SU-DHL-6 (cell line): Measurements from ENCODE around the gene EXOC4.

Source experiments
- H2AFZ ChIP-seq: fragments of 200-600 bp; sonication (generic); 2 replicates; pipeline ENCODE4 v1.6.1; 2014; ENCODE audit warnings: low read depth, mild to moderate bottlenecking, moderate library complexity, mixed read lengths, antibody characterized with exemption, low read length; ENCODE audit not compliant: severe bottlenecking
- H3F3A ChIP-seq: fragments of 200-600 bp; shearing (Covaris generic); 2 replicates; pipeline ENCODE4 v1.6.0; 2016; ENCODE audit warnings: antibody characterized with exemption, mild to moderate bottlenecking; ENCODE audit not compliant: insufficient read depth
- H3K27ac ChIP-seq: fragments of 200-600 bp; sonication (generic); 2 replicates; pipeline ENCODE4 v1.5.1; 2016; ENCODE audit warnings: low read depth, mild to moderate bottlenecking, low read length, moderate library complexity, mixed read lengths
- H3K27me3 ChIP-seq: fragments of 200-600 bp; sonication (generic), shearing (Covaris generic); 2 replicates; pipeline ENCODE4 v1.6.0; 2014; ENCODE audit warnings: mild to moderate bottlenecking, low read length
- H3K36me3 ChIP-seq: fragments of 200-600 bp; sonication (generic); 2 replicates; pipeline ENCODE4 v1.6.1; 2014; ENCODE audit warnings: mild to moderate bottlenecking, low read length, mixed read lengths
- H3K4me2 ChIP-seq: fragments of 300-600, 200-600 bp; shearing (Covaris generic), sonication (generic); 2 replicates; pipeline ENCODE4 v1.6.0; 2014; ENCODE audit warnings: low read length, low read depth, mild to moderate bottlenecking; ENCODE audit not compliant: poor library complexity, severe bottlenecking
- H3K4me3 ChIP-seq: fragments of 200-600 bp; sonication (generic); 2 replicates; pipeline ENCODE4 v1.5.1; 2014; ENCODE audit warnings: antibody characterized with exemption, low read length, mild to moderate bottlenecking, mixed read lengths; ENCODE audit not compliant: insufficient read depth, poor library complexity, severe bottlenecking
- H3K79me2 ChIP-seq: fragments of 200-600 bp; sonication (generic); 2 replicates; pipeline ENCODE4 v1.6.1; 2014; ENCODE audit warnings: mild to moderate bottlenecking, low read length, moderate library complexity; ENCODE audit not compliant: insufficient read depth
- H3K9ac ChIP-seq: fragments of 200-600 bp; sonication (generic); 2 replicates; pipeline ENCODE4 v1.7.0; 2014; ENCODE audit warnings: mild to moderate bottlenecking, low read length
- H3K9me2 ChIP-seq: fragments of 200-600 bp; sonication (generic); replicated peaks from 2 replicates; pipeline ENCODE4 v1.6.1; 2014; ENCODE audit warnings: low read length; ENCODE audit not compliant: insufficient read depth
- H3K9me3 ChIP-seq: fragments of 200-600 bp; sonication (generic); 2 replicates; pipeline ENCODE4 v1.6.1; 2014; ENCODE audit warnings: low read length, mixed read lengths; ENCODE audit not compliant: insufficient read depth
- H4K20me1 ChIP-seq: fragments of 200-600 bp; sonication (generic); 2 replicates; pipeline ENCODE4 v1.6.1; 2014; ENCODE audit warnings: low read depth, mild to moderate bottlenecking, antibody characterized with exemption, low read length, moderate library complexity, mixed read lengths
- CTCF ChIP-seq: fragments of 200-600 bp; sonication (generic); IDR thresholded peaks from one replicate; pipeline ENCODE4 v1.5.1; 2017; ENCODE audit warnings: antibody characterized with exemption, mild to moderate bottlenecking, low read length, moderate library complexity; ENCODE audit not compliant: insufficient read depth, poor library complexity, severe bottlenecking
- EZH2phosphoT487 ChIP-seq: fragments of 200-600 bp; sonication (generic), shearing (Covaris generic); conservative IDR thresholded peaks from 2 replicates; pipeline ENCODE4 v1.6.1; 2018; ENCODE audit warnings: mild to moderate bottlenecking, antibody characterized with exemption, low read length, moderate library complexity, mixed read lengths

Gene EXOC4

GRCh38 chr7:133303372-133303771 lies 50.5 kb downstream of the EXOC4 start:
- H3K27ac ChIP-seq = no peak overlapping the region
- H2AFZ ChIP-seq = no peak overlapping the region
- no peak for TF ChIP-seq EZH2phosphoT487
- no peak for TF ChIP-seq CTCF
- H3K27me3 ChIP-seq = no peaks in the 10 kb centered on the region
- peaks cover 7% of the 10 kb centered on the region for H3K36me3 ChIP-seq
- H3K9me2 ChIP-seq = no peaks in the 10 kb centered on the region
- no peak overlapping the region for H3K4me3 ChIP-seq
- H4K20me1 ChIP-seq = no peaks in the 10 kb centered on the region
- H3K79me2 ChIP-seq = no peaks in the 10 kb centered on the region
- no peaks in the 10 kb centered on the region for H3F3A ChIP-seq
- no peak overlapping the region for H3K9ac ChIP-seq
- H3K9me3 ChIP-seq = no peaks in the 10 kb centered on the region
- no peak overlapping the region for H3K4me2 ChIP-seq

GRCh38 chr7:133303931-133304330 lies 51.1 kb downstream of the EXOC4 start:
- Histone ChIP-seq H3K36me3 (peaks cover 7% of the 10 kb centered on the region), H3K9me2 (no peaks in the 10 kb centered on the region), H3K9me3 (no peaks in the 10 kb centered on the region), H2AFZ (no peak overlapping the region), H3K4me2 (no peak overlapping the region), H3K27me3 (no peaks in the 10 kb centered on the region), H3K79me2 (no peaks in the 10 kb centered on the region), H3F3A (no peaks in the 10 kb centered on the region), H4K20me1 (no peaks in the 10 kb centered on the region), H3K4me3 (no peak overlapping the region), H3K9ac (no peak overlapping the region), H3K27ac (no peak overlapping the region)
- TF ChIP-seq EZH2phosphoT487 = no peak
- TF ChIP-seq CTCF = no peak

GRCh38 chr7:133309333-133309732 lies 56.5 kb downstream of the EXOC4 start:
- Histone ChIP-seq H3K36me3 (peaks cover 11% of the 10 kb centered on the region), H3K9me2 (no peaks in the 10 kb centered on the region), H3K9me3 (no peaks in the 10 kb centered on the region), H3F3A (no peaks in the 10 kb centered on the region), H3K4me2 (no peak overlapping the region), H3K4me3 (no peak overlapping the region), H3K79me2 (no peaks in the 10 kb centered on the region), H3K27me3 (no peaks in the 10 kb centered on the region), H4K20me1 (no peaks in the 10 kb centered on the region), H2AFZ (no peak overlapping the region), H3K27ac (no peak overlapping the region), H3K9ac (no peak overlapping the region)
- no peak for TF ChIP-seq CTCF
- TF ChIP-seq EZH2phosphoT487 = no peak
